PC-3 (cell line): ENCODE results near the gene AACS. TPM values are rescaled to one million over a fixed set of nuclear protein-coding genes. Genes with fewer than 3 reads are reported as not detected.
A peak's percentile ranks its signal among the peaks of the same experiment; 100 is the strongest.

Source experiments
- ATAC-seq: fragments of 200-7000 bp; cut with Tn5 transposase; 2 replicates; pipeline ENCODE4 v1.9.1; 2020; ENCODE audit warnings: mild to moderate bottlenecking, moderate library complexity
- BruUV-seq: library from RNA; stranded (reverse); fragments of 400-500 nt; replicated peaks from 2 replicates; lab custom pipeline; 2021; lab: Mats Ljungman, UMichigan
- CTCF ChIA-PET: fragments of 300-600 bp; sonication (Branson Sonifier 250); formaldehyde crosslinking; loops from one replicate; lab custom pipeline; 2022; ENCODE audit warnings: antibody characterized with exemption; lab: Charles Lee
- POLR2A ChIA-PET: fragments of 300-600 bp; sonication (Branson Sonifier 250); formaldehyde crosslinking; loops from one replicate; lab custom pipeline; 2022; ENCODE audit warnings: antibody characterized with exemption; ENCODE audit not compliant: unreplicated experiment; lab: Charles Lee
- DNase-seq: peaks from one replicate; pipeline ENCODE4 v3.0.0-alpha.2; 2015
- H2AFZ ChIP-seq: fragments of 300-600 bp; sonication (generic); 2 replicates; pipeline ENCODE4 v1.6.0; 2016; ENCODE audit warnings: antibody characterized with exemption, low read length
- H3F3A ChIP-seq: fragments of 300-600 bp; sonication (generic); one replicate; pipeline ENCODE4 v1.6.0; 2017; ENCODE audit warnings: antibody characterized with exemption, low read length, control low read depth, mild to moderate bottlenecking; ENCODE audit not compliant: unreplicated experiment
- H3K27ac ChIP-seq: fragments of 300-600 bp; sonication (generic); 2 replicates; pipeline ENCODE4 v1.5.1; 2016; ENCODE audit warnings: mild to moderate bottlenecking, low read length
- H3K27me3 ChIP-seq: fragments of 300-600 bp; sonication (generic); 2 replicates; pipeline ENCODE4 v1.6.1; 2016; ENCODE audit warnings: low read length, mixed read lengths
- H3K36me3 ChIP-seq: fragments of 300-600 bp; sonication (generic); 2 replicates; pipeline ENCODE4 v1.6.1; 2016; ENCODE audit warnings: low read depth, mixed run types, low read length, mixed read lengths
- H3K4me1 ChIP-seq: fragments of 300-600 bp; sonication (generic); 2 replicates; pipeline ENCODE4 v1.5.1; 2016; ENCODE audit warnings: low read length; ENCODE audit not compliant: insufficient read depth
- H3K4me2 ChIP-seq: fragments of 300-600 bp; sonication (generic); 2 replicates; pipeline ENCODE4 v1.6.0; 2016; ENCODE audit warnings: low read length
- H3K4me3 ChIP-seq: fragments of 300-600 bp; sonication (generic); 2 replicates; pipeline ENCODE4 v1.5.1; 2016; ENCODE audit warnings: mild to moderate bottlenecking, low read length, mixed read lengths
- H3K79me2 ChIP-seq: fragments of 300-600 bp; sonication (generic); 2 replicates; pipeline ENCODE4 v1.6.1; 2017; ENCODE audit warnings: low read length, mixed read lengths
- H3K9ac ChIP-seq: fragments of 300-600 bp; sonication (generic); 2 replicates; pipeline ENCODE4 v1.6.0; 2016; ENCODE audit warnings: mild to moderate bottlenecking, low read length
- H3K9me2 ChIP-seq: fragments of 300-600 bp; sonication (generic); replicated peaks from 2 replicates; pipeline ENCODE4 v1.6.1; 2016; ENCODE audit warnings: mixed run types, low read length, mixed read lengths
- H3K9me3 ChIP-seq: fragments of 300-600 bp; sonication (generic); 2 replicates; pipeline ENCODE4 v1.6.1; 2016; ENCODE audit warnings: low read length, mixed read lengths
- H4K20me1 ChIP-seq: fragments of 300-600 bp; sonication (generic); 2 replicates; pipeline ENCODE4 v1.6.1; 2016; ENCODE audit warnings: low read length, mixed read lengths
- EZH2 ChIP-seq: fragments of 300-600 bp; sonication (generic); IDR thresholded peaks from one replicate; pipeline ENCODE4 v1.6.1; 2017; ENCODE audit warnings: antibody characterized with exemption, mild to moderate bottlenecking, low read length; ENCODE audit not compliant: unreplicated experiment
- EZH2phosphoT487 ChIP-seq: fragments of 300-600 bp; sonication (generic); IDR thresholded peaks from 2 replicates; pipeline ENCODE4 v1.6.1; 2018; ENCODE audit warnings: mild to moderate bottlenecking, antibody characterized with exemption, low read length, borderline replicate concordance
- intact Hi-C: fragments of 100-400 bp; cut with micrococcal nuclease; formaldehyde crosslinking; loops from 2 replicates; pipeline ENCODE4 v1.9.0; 2023
- total RNA-seq: library from RNA; depleted of rRNA; stranded (reverse); fragments of >200 nt; gene quantifications from 2 replicates; pipeline ENCODE4 v1.2.3, GENCODE V29; 2014
- TF ChIP-seq, protein P1 (sequence below): fragments of 300-600 bp; sonication (generic); conservative IDR thresholded peaks from 2 replicates; pipeline ENCODE4 v1.5.1; 2017; ENCODE audit warnings: antibody characterized with exemption, low read depth, mild to moderate bottlenecking, low read length

The AACS gene
- total RNA-seq, 1 experiment from 2014 or later, result 31.9 TPM

DNA sequence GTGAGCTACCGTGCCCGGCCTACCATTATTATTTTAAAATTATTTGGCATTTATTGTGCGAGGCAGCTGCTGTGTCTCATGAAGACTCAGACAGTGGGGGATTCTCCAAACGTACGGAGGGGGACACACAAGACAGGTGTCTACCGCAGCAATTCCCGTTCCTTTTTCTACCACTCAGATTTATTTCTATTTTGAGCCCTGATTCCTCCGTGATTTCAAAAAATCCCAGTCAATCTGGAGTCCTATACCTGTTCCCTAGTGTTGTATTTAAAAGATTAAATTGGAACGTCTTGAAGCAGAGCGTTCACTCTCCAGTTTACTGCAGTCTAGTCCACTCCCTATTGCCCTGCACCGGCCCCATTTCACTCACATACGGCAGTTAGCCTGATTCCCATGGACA, 97.9 kb downstream of the AACS start:
- no peak overlapping the region for H3K4me3 ChIP-seq
- DNase-seq (no peak), ATAC-seq (no peak)
- H3K4me2 ChIP-seq, result no peak overlapping the region
- intact Hi-C loops, result no loop called here
- H3K27ac ChIP-seq, result no peak overlapping the region
- ChIA-PET POLR2A (no interaction called here), CTCF (no interaction called here)
- no peaks in the 10 kb centered on the region for H3K36me3 ChIP-seq
- no peaks in the 10 kb centered on the region for H3K4me1 ChIP-seq
- no peaks in the 10 kb centered on the region for H3K27me3 ChIP-seq
- H3K9ac ChIP-seq, result no peak overlapping the region
- TF ChIP-seq, protein P1, sequence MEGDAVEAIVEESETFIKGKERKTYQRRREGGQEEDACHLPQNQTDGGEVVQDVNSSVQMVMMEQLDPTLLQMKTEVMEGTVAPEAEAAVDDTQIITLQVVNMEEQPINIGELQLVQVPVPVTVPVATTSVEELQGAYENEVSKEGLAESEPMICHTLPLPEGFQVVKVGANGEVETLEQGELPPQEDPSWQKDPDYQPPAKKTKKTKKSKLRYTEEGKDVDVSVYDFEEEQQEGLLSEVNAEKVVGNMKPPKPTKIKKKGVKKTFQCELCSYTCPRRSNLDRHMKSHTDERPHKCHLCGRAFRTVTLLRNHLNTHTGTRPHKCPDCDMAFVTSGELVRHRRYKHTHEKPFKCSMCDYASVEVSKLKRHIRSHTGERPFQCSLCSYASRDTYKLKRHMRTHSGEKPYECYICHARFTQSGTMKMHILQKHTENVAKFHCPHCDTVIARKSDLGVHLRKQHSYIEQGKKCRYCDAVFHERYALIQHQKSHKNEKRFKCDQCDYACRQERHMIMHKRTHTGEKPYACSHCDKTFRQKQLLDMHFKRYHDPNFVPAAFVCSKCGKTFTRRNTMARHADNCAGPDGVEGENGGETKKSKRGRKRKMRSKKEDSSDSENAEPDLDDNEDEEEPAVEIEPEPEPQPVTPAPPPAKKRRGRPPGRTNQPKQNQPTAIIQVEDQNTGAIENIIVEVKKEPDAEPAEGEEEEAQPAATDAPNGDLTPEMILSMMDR, result no peak
- TF ChIP-seq EZH2phosphoT487, result no peak
- no peak for TF ChIP-seq EZH2
- no peaks in the 10 kb centered on the region for H3K79me2 ChIP-seq
- H3K9me2 ChIP-seq, result no peaks in the 10 kb centered on the region
- H2AFZ ChIP-seq, result no peak overlapping the region
- BruUV-seq, result no TSS peak
- no peaks in the 10 kb centered on the region for H3F3A ChIP-seq
- H3K9me3 ChIP-seq, result no peaks in the 10 kb centered on the region
- no peaks in the 10 kb centered on the region for H4K20me1 ChIP-seq

DNA sequence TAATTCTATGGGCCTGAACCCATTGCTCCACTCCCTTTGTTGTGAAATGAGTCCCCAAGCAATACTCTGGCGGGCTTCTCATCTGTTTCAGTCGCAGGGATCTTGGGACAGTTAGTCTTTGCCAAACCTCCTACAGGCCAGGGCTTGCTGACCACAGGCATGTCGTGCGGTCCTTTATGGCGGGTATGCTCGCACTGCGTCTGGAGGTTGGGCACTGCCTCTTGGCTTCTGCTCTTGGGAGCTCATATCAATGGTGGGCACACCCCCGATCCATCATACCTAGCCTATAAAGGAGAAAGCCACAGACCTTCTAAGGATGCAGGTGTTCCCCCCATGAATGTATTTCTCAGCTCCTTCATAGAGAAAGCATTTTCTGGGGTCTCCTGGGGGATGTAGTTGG, 99.3 kb downstream of the AACS start:
- Histone ChIP-seq H3K9me2 (no peaks in the 10 kb centered on the region), H3K4me3 (no peak overlapping the region), H3K79me2 (no peaks in the 10 kb centered on the region), H3K4me2 (no peak overlapping the region), H3K9me3 (no peaks in the 10 kb centered on the region), H2AFZ (no peak overlapping the region), H3K36me3 (no peaks in the 10 kb centered on the region), H3F3A (no peaks in the 10 kb centered on the region), H3K27me3 (peaks cover 7% of the 10 kb centered on the region), H3K9ac (no peak overlapping the region), H3K27ac (no peak overlapping the region), H4K20me1 (no peaks in the 10 kb centered on the region), H3K4me1 (no peaks in the 10 kb centered on the region)
- ATAC-seq, result no peak
- intact Hi-C loops, result no loop called here
- ChIA-PET POLR2A (no interaction called here), CTCF (no interaction called here)
- TF ChIP-seq EZH2phosphoT487 (no peak), EZH2 (no peak)
- TF ChIP-seq, protein P1, result no peak
- DNase-seq, result no peak
- BruUV-seq, result no TSS peak

DNA sequence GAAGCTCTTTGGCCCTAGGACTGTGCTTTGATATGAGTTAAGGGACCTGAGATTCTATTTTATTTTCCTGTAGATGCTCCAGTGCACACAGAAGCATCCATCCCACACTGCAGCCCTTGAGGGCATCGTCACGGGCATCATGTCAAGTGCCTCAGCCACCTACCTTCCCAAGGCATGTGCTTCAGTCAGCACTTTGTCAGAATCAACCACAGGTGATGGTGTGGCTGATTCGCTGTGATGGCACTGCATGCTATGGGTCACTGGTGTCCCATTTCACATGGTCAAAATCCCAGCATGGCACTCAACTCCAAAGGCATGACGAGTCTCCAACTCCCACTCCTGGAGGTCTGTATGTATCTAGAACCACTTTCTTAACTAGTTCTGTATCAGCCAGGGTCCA, 100.8 kb downstream of the AACS start:
- H3K4me3 ChIP-seq, result no peak overlapping the region
- intact Hi-C loops, result no loop called here
- H3K4me2 ChIP-seq, result no peak overlapping the region
- TF ChIP-seq EZH2 (no peak), EZH2phosphoT487 (no peak)
- TF ChIP-seq, protein P1, result no peak
- no peaks in the 10 kb centered on the region for H3K79me2 ChIP-seq
- no peak overlapping the region for H3K27ac ChIP-seq
- no TSS peak for BruUV-seq
- no peaks in the 10 kb centered on the region for H3K9me3 ChIP-seq
- no peaks in the 10 kb centered on the region for H3K9me2 ChIP-seq
- H3K9ac ChIP-seq, result no peak overlapping the region
- ChIA-PET POLR2A (no interaction called here), CTCF (no interaction called here)
- H3K4me1 ChIP-seq, result no peaks in the 10 kb centered on the region
- DNase-seq (peak; percentile 51), ATAC-seq (peak; percentile 24; the same call in 1 of the 2 replicates)
- H3K27me3 ChIP-seq, result peaks cover 16% of the 10 kb centered on the region
- no peaks in the 10 kb centered on the region for H4K20me1 ChIP-seq
- no peaks in the 10 kb centered on the region for H3F3A ChIP-seq
- no peak overlapping the region for H2AFZ ChIP-seq
- no peaks in the 10 kb centered on the region for H3K36me3 ChIP-seq
